Neutrophil (primary cell): ENCODE results near the gene KIF13A.
"Not testable (repeated sequence)": the region's sequence is repeated elsewhere in the genome, so short reads cannot be mapped to it uniquely, and the experiment has no call there.

ENCODE experiments used
- H3K27ac ChIP-seq: fragments of 200-600 bp; sonication (generic); 2 replicates; pipeline ENCODE4 v1.5.1; 2016; ENCODE audit warnings: mild to moderate bottlenecking, moderate library complexity
- H3K27me3 ChIP-seq: fragments of 200-600 bp; sonication (generic); 2 replicates; pipeline ENCODE4 v1.6.0; 2016; ENCODE audit warnings: mild to moderate bottlenecking
- H3K36me3 ChIP-seq: fragments of 200-600 bp; sonication (generic); 2 replicates; pipeline ENCODE4 v1.5.1; 2017
- H3K4me1 ChIP-seq, 2 experiments: fragments of 200-600 bp in 1 of 2; sonication (generic) in 1 of 2; 1 replicate in 1 of 2; 2 replicates in 1 of 2; pipeline versions ENCODE4 v1.5.1 to v1.6.1; 2013 to 2016; ENCODE audit warnings: low read depth in 1 of 2, low read length in 1 of 2, mild to moderate bottlenecking in 1 of 2, moderate library complexity in 1 of 2; ENCODE audit not compliant: control insufficient read depth in 1 of 2, insufficient read depth in 1 of 2
- H3K4me3 ChIP-seq, 2 experiments: fragments of 200-600 bp in 1 of 2; sonication (generic) in 1 of 2; 1 replicate in 1 of 2; 2 replicates in 1 of 2; pipeline ENCODE4 v1.5.1; 2013 to 2016; ENCODE audit warnings: low read depth in 1 of 2, low read length in 1 of 2, mild to moderate bottlenecking in 1 of 2, moderate library complexity in 1 of 2
- H3K9me3 ChIP-seq: fragments of 200-600 bp; sonication (generic); 2 replicates; pipeline ENCODE4 v1.5.1; 2016
- CTCF ChIP-seq: fragments of 200-600 bp; sonication (generic); IDR thresholded peaks from 2 replicates; pipeline ENCODE4 v1.5.1; 2016; ENCODE audit warnings: antibody characterized with exemption

KIF13A gene

GRCh38 chr6:18016133-18016532 is 28.7 kb upstream of the KIF13A start:
- Histone ChIP-seq H3K4me3 (no peak overlapping the region), H3K27me3 (peaks cover 24% of the 10 kb centered on the region), H3K9me3 (no peaks in the 10 kb centered on the region), H3K27ac (no peak overlapping the region), H3K36me3 (no peaks in the 10 kb centered on the region), H3K4me1 (no peaks in the 10 kb centered on the region)
- no peak for TF ChIP-seq CTCF

- no peaks in the 10 kb centered on the region for H3K4me1 ChIP-seq
- H3K9me3 ChIP-seq: no peaks in the 10 kb centered on the region
- H3K27ac ChIP-seq: no peak overlapping the region
- peaks cover 4% of the 10 kb centered on the region for H3K27me3 ChIP-seq
- H3K4me3 ChIP-seq: no peak overlapping the region
- no peak for TF ChIP-seq CTCF
- no peaks in the 10 kb centered on the region for H3K36me3 ChIP-seq
Observed at GRCh38 chr6:18011287-18011686, 23.9 kb upstream of the KIF13A start.

GRCh38 chr6:18010540-18010939 is 23.1 kb upstream of the KIF13A start:
- not testable (repeated sequence) for H3K27me3 ChIP-seq

GRCh38 chr6:18004256-18004985 is 17.0 kb upstream of the KIF13A start:
- H3K27ac ChIP-seq: no peak overlapping the region
- H3K9me3 ChIP-seq: no peaks in the 10 kb centered on the region
- H3K27me3 ChIP-seq: peaks cover 7% of the 10 kb centered on the region
- no peak overlapping the region for H3K4me3 ChIP-seq
- no peaks in the 10 kb centered on the region for H3K4me1 ChIP-seq
- TF ChIP-seq CTCF: no peak
- no peaks in the 10 kb centered on the region for H3K36me3 ChIP-seq

More at GRCh38 chr6:18010540-18010939, 23.1 kb upstream of the KIF13A start:
- H3K36me3 ChIP-seq, H3K4me3 ChIP-seq, H3K9me3 ChIP-seq, H3K4me1 ChIP-seq, H3K27ac ChIP-seq: not testable (repeated sequence)

- H3K4me3 ChIP-seq: no peak overlapping the region
- no peak overlapping the region for H3K27ac ChIP-seq
Observed at GRCh38 chr6:17999425-17999824, 12.0 kb upstream of the KIF13A start.

More at GRCh38 chr6:17999425-17999824, 12.0 kb upstream of the KIF13A start:
- H3K27me3 ChIP-seq: peaks cover 8% of the 10 kb centered on the region
- no peaks in the 10 kb centered on the region for H3K9me3 ChIP-seq
- no peak for TF ChIP-seq CTCF
- peaks cover 4 to 11% of the 10 kb centered on the region in 2 experiments for H3K4me1 ChIP-seq
- H3K36me3 ChIP-seq: no peaks in the 10 kb centered on the region
